Measurements from ENCODE around the gene KLC1.

Gene KLC1

GRCh38 chr14:103633391-103633790, 4.4 kb downstream of the KLC1 start:
- Histone ChIP-seq H3K9me3 (ENCODE audit: control insufficient read depth, insufficient read depth, low read length) (no peaks in the 10 kb centered on the region), H3K79me2 (ENCODE audit: control insufficient read depth, low read length) (peaks cover 93% of the 10 kb centered on the region), H3K4me2 (ENCODE audit: low read length) (no peak overlapping the region), H3K9me2 (replicated peaks; ENCODE audit: control insufficient read depth, low read length) (no peaks in the 10 kb centered on the region), H3F3A (ENCODE audit: control insufficient read depth, insufficient read depth) (no peaks in the 10 kb centered on the region; the same call in 1 of the 2 replicates), H4K20me1 (ENCODE audit: control insufficient read depth, insufficient read depth, low read depth, low read length) (peaks cover 20% of the 10 kb centered on the region), H3K27ac (ENCODE audit: low read depth, low read length) (no peak overlapping the region), H3K36me3 (ENCODE audit: control insufficient read depth, low read length) (peaks cover 26% of the 10 kb centered on the region), H3K4me1 (ENCODE audit: control insufficient read depth, low read length) (peaks cover 22% of the 10 kb centered on the region), H3K27me3 (ENCODE audit: control insufficient read depth, low read length) (no peaks in the 10 kb centered on the region), H3K4me3 (ENCODE audit: low read length) (no peak overlapping the region)
- TF ChIP-seq CTCF (IDR thresholded peaks at IDR 0.05; ENCODE audit: low read depth, low read length, poor library complexity, severe bottlenecking) (no peak), EZH2phosphoT487 (IDR thresholded peaks at IDR 0.05; ENCODE audit: borderline replicate concordance, low read length) (no peak)

- TF ChIP-seq EZH2phosphoT487 (IDR thresholded peaks at IDR 0.05; ENCODE audit: borderline replicate concordance, low read length), result no peak
- TF ChIP-seq CTCF (IDR thresholded peaks at IDR 0.05; ENCODE audit: low read depth, low read length, poor library complexity, severe bottlenecking), result no peak
- Histone ChIP-seq H3K9me3 (ENCODE audit: control insufficient read depth, insufficient read depth, low read length) (no peaks in the 10 kb centered on the region), H3K9me2 (replicated peaks; ENCODE audit: control insufficient read depth, low read length) (no peaks in the 10 kb centered on the region), H3K27me3 (ENCODE audit: control insufficient read depth, low read length) (no peaks in the 10 kb centered on the region), H3K79me2 (ENCODE audit: control insufficient read depth, low read length) (peaks cover 98% of the 10 kb centered on the region), H3K4me1 (ENCODE audit: control insufficient read depth, low read length) (peaks cover 21% of the 10 kb centered on the region), H3K36me3 (ENCODE audit: control insufficient read depth, low read length) (peaks cover 30% of the 10 kb centered on the region), H3K4me2 (ENCODE audit: low read length) (no peak overlapping the region), H3K27ac (ENCODE audit: low read depth, low read length) (no peak overlapping the region), H3F3A (ENCODE audit: control insufficient read depth, insufficient read depth) (no peaks in the 10 kb centered on the region; the same call in 1 of the 2 replicates), H4K20me1 (ENCODE audit: control insufficient read depth, insufficient read depth, low read depth, low read length) (peaks cover 26% of the 10 kb centered on the region), H3K4me3 (ENCODE audit: low read length) (no peak overlapping the region)
Measured at GRCh38 chr14:103634156-103634555, 5.1 kb downstream of the KLC1 start.

GRCh38 chr14:103638594-103638993, 9.6 kb downstream of the KLC1 start:
- no peak overlapping the region for H3K4me3 ChIP-seq (ENCODE audit: low read length)
- peaks cover 98% of the 10 kb centered on the region for H3K79me2 ChIP-seq (ENCODE audit: control insufficient read depth, low read length)
- H3K27ac ChIP-seq (ENCODE audit: low read depth, low read length), result no peak overlapping the region
- H3K9me3 ChIP-seq (ENCODE audit: control insufficient read depth, insufficient read depth, low read length), result no peaks in the 10 kb centered on the region
- TF ChIP-seq EZH2phosphoT487 (IDR thresholded peaks at IDR 0.05; ENCODE audit: borderline replicate concordance, low read length) (no peak), CTCF (IDR thresholded peaks at IDR 0.05; ENCODE audit: low read depth, low read length, poor library complexity, severe bottlenecking) (no peak)
- H3K4me2 ChIP-seq (ENCODE audit: low read length), result no peak overlapping the region
- H3F3A ChIP-seq (ENCODE audit: control insufficient read depth, insufficient read depth), result no peaks in the 10 kb centered on the region
- no peaks in the 10 kb centered on the region for H3K27me3 ChIP-seq (ENCODE audit: control insufficient read depth, low read length)
- H3K4me1 ChIP-seq (ENCODE audit: control insufficient read depth, low read length), result peaks cover 37% of the 10 kb centered on the region
- peaks cover 18% of the 10 kb centered on the region for H3K36me3 ChIP-seq (ENCODE audit: control insufficient read depth, low read length)
- H4K20me1 ChIP-seq (ENCODE audit: control insufficient read depth, insufficient read depth, low read depth, low read length), result peaks cover 16% of the 10 kb centered on the region
- H3K9me2 ChIP-seq (replicated peaks; ENCODE audit: control insufficient read depth, low read length), result no peaks in the 10 kb centered on the region

Data from DOHH2 (cell line).